Occipital lobe (tissue), 2 donors: ENCODE data around the gene CLN6. TPM values are rescaled to one million over a fixed set of nuclear protein-coding genes. Genes with fewer than 3 reads are reported as not detected.
A peak's percentile ranks its signal among the peaks of the same experiment; 100 is the strongest.
"Not testable (repeated sequence)": the region's sequence is repeated elsewhere in the genome, so short reads cannot be mapped to it uniquely, and the experiment has no call there.

Source experiments
- DNase-seq: peaks from one replicate; lab custom pipeline; 2025; lab: John Stamatoyannopoulos, UW
- total RNA-seq: library from RNA; depleted of rRNA; stranded (reverse); fragments of >200 nt; gene quantifications from one replicate; pipeline ENCODE4 v1.2.3, GENCODE V29; 2014

The CLN6 gene
- total RNA-seq, 1 donor from 2014 or later = 7.6 TPM

GRCh38 chr15:68224108-68224507 lies 5.4 kb downstream of the CLN6 start:
- no peak for DNase-seq

- DNase-seq = no peak
Observed at GRCh38 chr15:68223171-68223570, 6.4 kb downstream of the CLN6 start.

GRCh38 chr15:68222432-68222743 lies 7.1 kb downstream of the CLN6 start:
- not testable (repeated sequence) for DNase-seq

- DNase-seq = not testable (repeated sequence)
Observed at GRCh38 chr15:68221530-68222431, 7.7 kb downstream of the CLN6 start.

- no peak for DNase-seq
Observed at GRCh38 chr15:68220967-68221366, 8.6 kb downstream of the CLN6 start.

- DNase-seq = no peak
Observed at GRCh38 chr15:68220489-68220888, 9.0 kb downstream of the CLN6 start.

GRCh38 chr15:68218847-68219798 lies 10.4 kb downstream of the CLN6 start:
- DNase-seq = no peak

- no peak for DNase-seq
Observed at GRCh38 chr15:68218331-68218730, 11.2 kb downstream of the CLN6 start.

GRCh38 chr15:68217341-68217740 lies 12.2 kb downstream of the CLN6 start:
- DNase-seq = no peak

GRCh38 chr15:68214838-68215254 lies 14.7 kb downstream of the CLN6 start:
- DNase-seq = no peak

- no peak for DNase-seq
Observed at GRCh38 chr15:68213991-68214837, 15.3 kb downstream of the CLN6 start.

- DNase-seq = not testable (repeated sequence)
Observed at GRCh38 chr15:68213491-68213845, 16.1 kb downstream of the CLN6 start.

- DNase-seq = no peak
Observed at GRCh38 chr15:68211656-68212320, 17.7 kb downstream of the CLN6 start.

GRCh38 chr15:68210821-68211655 lies 18.5 kb downstream of the CLN6 start:
- peak; percentile 75 for DNase-seq

- no peak for DNase-seq
Observed at GRCh38 chr15:68210409-68210756, 19.1 kb downstream of the CLN6 start.

- no peak for DNase-seq
Observed at GRCh38 chr15:68209735-68210408, 19.7 kb downstream of the CLN6 start.

GRCh38 chr15:68209272-68209671 lies 20.3 kb downstream of the CLN6 start:
- no peak for DNase-seq

- DNase-seq = no peak
Observed at GRCh38 chr15:68208636-68209240, 20.8 kb downstream of the CLN6 start.

- no peak for DNase-seq
Observed at GRCh38 chr15:68208136-68208535, 21.4 kb downstream of the CLN6 start.
